ENCODE data around the gene PDPK1.

Gene PDPK1

GRCh38 chr16:2511996-2512734 is 25.7 kb upstream of the PDPK1 start:
- no peak for TF ChIP-seq CSRNP3 (CRISPR knock-in tag; IDR thresholded peaks at IDR 0.05)
- TF ChIP-seq SNAI2 (CRISPR knock-in tag; IDR thresholded peaks at IDR 0.05), result no peak
- no peak for TF ChIP-seq BACH2 (CRISPR knock-in tag; IDR thresholded peaks at IDR 0.05; ENCODE audit: borderline replicate concordance)
- no peak for TF ChIP-seq ZNF565 (CRISPR knock-in tag; conservative IDR thresholded peaks at IDR 0.05; ENCODE audit: low read depth)
- no peak for TF ChIP-seq POU6F1 (CRISPR knock-in tag; IDR thresholded peaks at IDR 0.05; ENCODE audit: borderline replicate concordance, low read depth)
- ATAC-seq, result no peak

- TF ChIP-seq ARNTL (CRISPR knock-in tag; IDR thresholded peaks at IDR 0.05; ENCODE audit: borderline replicate concordance, low read depth) (no peak), ZNF70 (CRISPR knock-in tag; IDR thresholded peaks at IDR 0.05) (no peak), CREB5 (CRISPR knock-in tag; IDR thresholded peaks at IDR 0.05; ENCODE audit: low read depth) (no peak), CSRNP3 (CRISPR knock-in tag; IDR thresholded peaks at IDR 0.05) (no peak), BACH2 (CRISPR knock-in tag; IDR thresholded peaks at IDR 0.05; ENCODE audit: borderline replicate concordance) (no peak), ZFP3 (CRISPR knock-in tag; IDR thresholded peaks at IDR 0.05) (no peak), SNAI2 (CRISPR knock-in tag; IDR thresholded peaks at IDR 0.05) (no peak), ZC3H10 (CRISPR knock-in tag; IDR thresholded peaks at IDR 0.05) (no peak), PATZ1 (CRISPR knock-in tag; IDR thresholded peaks at IDR 0.05; ENCODE audit: borderline replicate concordance) (no peak), RARB (CRISPR knock-in tag; IDR thresholded peaks at IDR 0.05) (no peak)
- ATAC-seq, result peak; percentile 3; the same call in 2 of the 3 replicates
These were observed 25.0 kb upstream of the PDPK1 start for GRCh38 chr16:2512735-2513404.

GRCh38 chr16:2513405-2514332 is 24.2 kb upstream of the PDPK1 start, which contains the start of gene ATP6V0C:
Gene ATP6V0C (plus strand): TSS chr16:2513952. CDS start chr16:2514104, 152 bp downstream.
- ATAC-seq, result peak; percentile 90
- TF ChIP-seq TSHZ2 (CRISPR knock-in tag; IDR thresholded peaks at IDR 0.05) (no peak), SNAI2 (CRISPR knock-in tag; IDR thresholded peaks at IDR 0.05) (no peak), ZC3H10 (CRISPR knock-in tag; IDR thresholded peaks at IDR 0.05) (no peak), ZNF70 (CRISPR knock-in tag; IDR thresholded peaks at IDR 0.05) (no peak), RARB (CRISPR knock-in tag; IDR thresholded peaks at IDR 0.05) (no peak), CSDC2 (CRISPR knock-in tag; IDR thresholded peaks at IDR 0.05) (no peak), ZNF8 (CRISPR knock-in tag; IDR thresholded peaks at IDR 0.05) (no peak), ISL1 (CRISPR knock-in tag; IDR thresholded peaks at IDR 0.05) (no peak), GLIS3 (CRISPR knock-in tag; IDR thresholded peaks at IDR 0.05) (no peak), TCF4 (CRISPR knock-in tag; IDR thresholded peaks at IDR 0.05; ENCODE audit: borderline replicate concordance) (no peak), ESRRG (CRISPR knock-in tag; IDR thresholded peaks at IDR 0.05) (no peak), BACH2 (CRISPR knock-in tag; IDR thresholded peaks at IDR 0.05; ENCODE audit: borderline replicate concordance) (no peak), OSR1 (CRISPR knock-in tag; IDR thresholded peaks at IDR 0.05) (no peak), CREB5 (CRISPR knock-in tag; IDR thresholded peaks at IDR 0.05; ENCODE audit: low read depth) (no peak), ARNTL (CRISPR knock-in tag; IDR thresholded peaks at IDR 0.05; ENCODE audit: borderline replicate concordance, low read depth) (no peak)
